ENCODE data around the gene BLOC1S4. TPM values are rescaled to one million over a fixed set of nuclear protein-coding genes. Genes with fewer than 3 reads are reported as not detected.

The BLOC1S4 gene
- total RNA-seq, 4 donors from 2014 or later = 8.5 to 26.6 (median 11.7) TPM

DNA sequence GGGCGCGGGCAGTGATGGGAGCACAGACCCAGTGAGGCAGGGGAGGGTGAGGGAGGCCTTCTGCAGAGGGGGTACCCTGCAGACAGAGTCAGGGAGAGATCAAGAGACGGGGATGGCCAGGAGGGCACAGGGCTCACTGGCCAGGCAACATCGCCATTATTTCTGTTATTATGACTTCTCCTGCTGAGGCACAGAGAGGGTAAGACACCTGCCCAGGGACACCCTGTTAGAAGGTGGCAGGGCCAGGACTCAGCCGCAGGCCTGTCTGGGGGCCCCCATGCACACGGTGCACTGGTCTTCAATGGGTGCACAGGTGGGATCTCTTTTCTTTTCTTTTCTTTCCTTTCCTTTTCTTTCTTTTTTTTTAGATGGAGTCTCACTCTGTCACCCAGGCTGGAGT, 15.8 kb downstream of the BLOC1S4 start:
- no peak overlapping the region for H3K27ac ChIP-seq
- no peaks in the 10 kb centered on the region for H3K9me3 ChIP-seq
- no peak overlapping the region for H3K4me3 ChIP-seq
- DNase-seq = no peak
- H3K4me1 ChIP-seq = peaks cover 0 to 8% of the 10 kb centered on the region in 2 donors
- no peaks in the 10 kb centered on the region for H3K36me3 ChIP-seq
- intact Hi-C loops (cut with DNase I; ENCODE audit: low total_unique reads) = no loop called here
- H3K27me3 ChIP-seq = no peaks in the 10 kb centered on the region
- no peak for TF ChIP-seq POLR2A (IDR thresholded peaks at IDR 0.05)
- TF ChIP-seq, protein P1, sequence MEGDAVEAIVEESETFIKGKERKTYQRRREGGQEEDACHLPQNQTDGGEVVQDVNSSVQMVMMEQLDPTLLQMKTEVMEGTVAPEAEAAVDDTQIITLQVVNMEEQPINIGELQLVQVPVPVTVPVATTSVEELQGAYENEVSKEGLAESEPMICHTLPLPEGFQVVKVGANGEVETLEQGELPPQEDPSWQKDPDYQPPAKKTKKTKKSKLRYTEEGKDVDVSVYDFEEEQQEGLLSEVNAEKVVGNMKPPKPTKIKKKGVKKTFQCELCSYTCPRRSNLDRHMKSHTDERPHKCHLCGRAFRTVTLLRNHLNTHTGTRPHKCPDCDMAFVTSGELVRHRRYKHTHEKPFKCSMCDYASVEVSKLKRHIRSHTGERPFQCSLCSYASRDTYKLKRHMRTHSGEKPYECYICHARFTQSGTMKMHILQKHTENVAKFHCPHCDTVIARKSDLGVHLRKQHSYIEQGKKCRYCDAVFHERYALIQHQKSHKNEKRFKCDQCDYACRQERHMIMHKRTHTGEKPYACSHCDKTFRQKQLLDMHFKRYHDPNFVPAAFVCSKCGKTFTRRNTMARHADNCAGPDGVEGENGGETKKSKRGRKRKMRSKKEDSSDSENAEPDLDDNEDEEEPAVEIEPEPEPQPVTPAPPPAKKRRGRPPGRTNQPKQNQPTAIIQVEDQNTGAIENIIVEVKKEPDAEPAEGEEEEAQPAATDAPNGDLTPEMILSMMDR (IDR thresholded peaks at IDR 0.05) = no peak

DNA sequence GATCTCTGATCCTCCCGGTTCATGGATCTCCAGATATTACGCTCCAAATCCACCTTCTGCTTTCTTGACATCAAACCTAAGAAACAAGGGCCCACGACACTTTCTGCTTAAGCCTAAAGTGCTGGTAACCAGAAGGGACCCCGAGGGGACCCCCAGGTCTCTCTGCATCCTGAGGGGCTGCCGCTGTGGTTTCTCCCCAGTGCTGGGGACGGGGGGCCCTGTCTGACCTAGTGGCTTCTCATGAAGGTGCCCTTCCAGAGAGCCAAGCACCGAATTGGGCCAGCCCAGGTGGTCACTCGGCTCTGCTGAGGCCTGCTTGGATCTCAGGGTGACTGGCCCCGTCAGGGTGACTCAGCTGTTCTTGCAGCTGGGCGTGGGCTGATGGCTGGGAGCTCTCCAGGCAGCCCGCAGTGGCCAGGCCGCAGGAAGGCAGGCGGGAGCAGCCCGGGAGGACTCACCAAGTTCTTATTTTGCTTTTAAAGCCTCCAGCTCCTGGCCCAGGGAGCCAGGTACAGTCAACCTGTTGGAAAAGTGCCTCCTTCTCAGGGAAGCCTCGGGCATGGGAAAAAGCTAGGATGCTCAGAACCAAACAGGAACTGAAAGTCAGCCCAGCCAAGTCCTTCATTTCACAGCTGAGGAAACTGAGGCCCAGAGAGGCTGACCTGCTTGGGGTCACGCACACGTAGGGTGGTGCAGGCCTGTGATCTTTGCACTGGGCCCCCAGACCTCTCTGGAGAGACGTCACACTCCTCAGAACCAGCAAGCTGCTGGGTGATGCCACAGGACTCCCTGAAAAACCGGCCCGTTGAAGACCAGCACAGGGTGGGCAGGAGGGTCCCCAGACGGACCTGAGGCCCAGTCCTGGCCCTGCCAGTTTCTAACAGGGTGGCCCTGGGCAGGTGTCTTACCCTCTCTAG, 16.7 kb downstream of the BLOC1S4 start:
- Histone ChIP-seq H3K4me1 (peaks cover 0 to 8% of the 10 kb centered on the region in 2 donors), H3K36me3 (no peaks in the 10 kb centered on the region), H3K27me3 (no peaks in the 10 kb centered on the region), H3K9me3 (no peaks in the 10 kb centered on the region), H3K4me3 (no peak overlapping the region), H3K27ac (peak overlapping the region; percentile 24 to 60)
- peak; percentile 58 to 77 for DNase-seq
- intact Hi-C loops (cut with DNase I; ENCODE audit: low total_unique reads) = no loop called here
- no peak for TF ChIP-seq POLR2A (IDR thresholded peaks at IDR 0.05)
- TF ChIP-seq, protein P1 (IDR thresholded peaks at IDR 0.05) = no peak

DNA sequence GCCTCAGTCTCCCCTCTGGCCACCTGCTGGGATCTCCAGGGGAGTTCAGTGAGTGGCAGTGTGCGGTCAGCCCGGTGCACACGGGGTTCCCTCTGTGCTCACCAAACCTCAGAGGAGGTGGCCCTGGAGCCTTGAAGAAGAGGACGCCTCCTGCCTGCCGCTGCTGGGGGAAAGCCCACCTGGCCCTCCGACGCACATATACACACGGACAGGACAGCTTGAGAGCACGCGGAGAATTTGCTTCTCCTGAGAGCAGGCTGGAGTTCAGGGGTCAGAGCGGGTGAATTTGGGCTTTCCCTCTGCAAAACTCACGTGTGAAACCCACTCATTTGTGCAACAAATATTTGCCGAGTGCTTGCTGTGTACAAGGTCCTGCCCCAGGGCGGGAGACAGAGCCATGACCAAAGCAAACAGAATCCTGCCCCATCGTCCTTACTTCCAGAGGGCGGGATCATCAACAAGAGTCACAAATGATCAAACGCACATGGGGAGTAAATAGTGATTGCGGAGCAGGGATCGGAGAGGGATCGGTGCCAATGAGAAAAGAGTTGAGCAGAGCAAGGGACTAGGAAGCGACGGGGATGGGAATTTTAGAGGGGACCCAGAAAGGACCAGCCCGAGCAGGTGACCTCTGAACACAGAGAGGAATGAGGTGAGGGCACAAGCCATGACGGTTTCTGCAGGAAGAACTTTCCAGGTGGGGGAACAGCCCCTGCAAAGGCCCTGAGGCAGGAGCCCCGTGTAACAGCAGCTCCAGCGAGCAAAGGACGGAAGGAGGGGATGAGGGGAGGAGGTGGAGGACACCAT, 17.6 kb downstream of the BLOC1S4 start:
- intact Hi-C loops (cut with DNase I; ENCODE audit: low total_unique reads) = no loop called here
- Histone ChIP-seq H3K27ac (peak overlapping the region in 1 of 2 donors; percentile 60), H3K27me3 (no peaks in the 10 kb centered on the region), H3K4me3 (no peak overlapping the region), H3K9me3 (no peaks in the 10 kb centered on the region), H3K4me1 (peaks cover 0 to 8% of the 10 kb centered on the region in 2 donors), H3K36me3 (no peaks in the 10 kb centered on the region)
- no peak for TF ChIP-seq POLR2A (IDR thresholded peaks at IDR 0.05)
- TF ChIP-seq, protein P1 (IDR thresholded peaks at IDR 0.05) = no peak
- DNase-seq = no peak

DNA sequence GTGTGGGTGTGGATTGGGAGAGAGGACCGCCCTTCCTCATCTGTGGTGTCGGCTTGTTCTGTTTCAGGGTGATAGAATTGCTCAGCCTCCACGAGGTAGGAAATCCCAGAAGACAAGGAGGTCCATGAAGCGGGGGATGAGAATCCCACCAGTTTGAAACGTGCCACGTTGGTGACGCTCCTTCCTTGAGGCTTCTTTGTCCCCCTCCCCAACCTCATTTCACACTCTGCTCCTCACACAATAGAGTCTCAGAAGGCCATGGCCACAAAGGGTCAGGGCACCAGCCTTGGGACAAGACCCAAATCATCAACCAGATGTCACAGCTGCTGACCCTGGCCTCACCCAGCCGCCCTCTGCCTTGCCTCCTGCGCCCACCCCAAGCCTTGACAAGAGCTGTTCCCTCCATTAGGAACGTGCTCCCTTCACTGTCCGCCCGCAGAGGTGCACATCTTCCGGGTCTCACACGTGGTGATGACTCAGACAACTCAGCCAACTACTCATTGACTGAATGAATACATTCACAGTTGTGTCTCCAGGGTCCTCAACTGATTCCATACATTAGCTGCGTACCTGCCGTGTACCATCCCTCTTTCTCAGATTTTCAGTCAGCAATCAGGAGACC, 18.3 kb downstream of the BLOC1S4 start:
- Histone ChIP-seq H3K27ac (no peak overlapping the region), H3K4me3 (no peak overlapping the region), H3K36me3 (no peaks in the 10 kb centered on the region), H3K9me3 (no peaks in the 10 kb centered on the region), H3K4me1 (peaks cover 0 to 8% of the 10 kb centered on the region in 2 donors), H3K27me3 (no peaks in the 10 kb centered on the region)
- intact Hi-C loops (cut with DNase I; ENCODE audit: low total_unique reads) = no loop called here
- TF ChIP-seq, protein P1 (IDR thresholded peaks at IDR 0.05) = no peak
- no peak for TF ChIP-seq POLR2A (IDR thresholded peaks at IDR 0.05)
- no peak for DNase-seq

Measured in uterus (tissue), 4 donors.